CD14-positive monocyte (primary cell): ENCODE results near the gene CCDC73. TPM values are rescaled to one million over a fixed set of nuclear protein-coding genes. Genes with fewer than 3 reads are reported as not detected.

ENCODE experiments used
- DNase-seq, 3 donors: peaks; one replicate each; pipeline ENCODE4 v3.0.0-alpha.2; 2011 to 2022
- H2AFZ ChIP-seq: 2 replicates; pipeline ENCODE4 v1.6.0; 2012; ENCODE audit warnings: mild to moderate bottlenecking, low read depth, low read length, inconsistent platforms; ENCODE audit not compliant: insufficient read depth, poor library complexity, severe bottlenecking
- H3K27ac ChIP-seq, 2 donors: 1 replicate in 1 of 2; 2 replicates in 1 of 2; pipeline ENCODE4 v1.5.1; 2012 to 2013; ENCODE audit warnings: low read length in 2 of 2, control low read depth in 1 of 2, inconsistent platforms in 1 of 2, low read depth in 1 of 2, mild to moderate bottlenecking in 1 of 2
- H3K27me3 ChIP-seq, 2 donors: one replicate each; pipeline versions ENCODE4 v1.6.0 to v1.6.1; 2011 to 2013; ENCODE audit warnings: low read length in 2 of 2; ENCODE audit not compliant: control insufficient read depth in 2 of 2, insufficient read depth in 2 of 2
- H3K36me3 ChIP-seq, 2 donors: replicated peaks in 1 of 2; 1 replicate in 1 of 2; 2 replicates in 1 of 2; pipeline versions ENCODE4 v1.5.1 to v1.6.1; 2012 to 2013; ENCODE audit warnings: low read length in 2 of 2, control low read depth in 1 of 2, inconsistent platforms in 1 of 2, mild to moderate bottlenecking in 1 of 2; ENCODE audit not compliant: insufficient read depth in 2 of 2, control insufficient read depth in 1 of 2
- H3K4me1 ChIP-seq, 2 donors: 1 replicate in 1 of 2; 2 replicates in 1 of 2; pipeline versions ENCODE4 v1.5.1 to v1.6.1; 2012 to 2013; ENCODE audit warnings: low read length in 2 of 2, control low read depth in 1 of 2, inconsistent platforms in 1 of 2, mild to moderate bottlenecking in 1 of 2, moderate library complexity in 1 of 2; ENCODE audit not compliant: insufficient read depth in 2 of 2, control insufficient read depth in 1 of 2
- H3K4me2 ChIP-seq: replicated peaks from 2 replicates; pipeline ENCODE3; 2012; ENCODE audit warnings: low read length, moderate library complexity, mild to moderate bottlenecking; ENCODE audit not compliant: poor library complexity, severe bottlenecking; ENCODE audit errors: extremely low read depth
- H3K4me3 ChIP-seq, 3 experiments: fragments of 200-600 bp in 1 of 3; sonication (generic) in 1 of 3; replicated peaks in 1 of 3; 1 replicate in 2 of 3; 2 replicates in 1 of 3; pipeline ENCODE4 v1.5.1; 2011 to 2013; ENCODE audit warnings: low read length in 3 of 3, mild to moderate bottlenecking in 3 of 3, control low read depth in 2 of 3, low read depth in 2 of 3, inconsistent platforms in 1 of 3, moderate library complexity in 1 of 3
- H3K79me2 ChIP-seq: 2 replicates; pipeline ENCODE4 v1.6.0; 2012; ENCODE audit warnings: mild to moderate bottlenecking, control low read depth, inconsistent platforms, low read length, moderate library complexity; ENCODE audit not compliant: insufficient read depth
- H3K9ac ChIP-seq: 2 replicates; pipeline ENCODE4 v1.6.0; 2017; ENCODE audit warnings: low read length, mild to moderate bottlenecking; ENCODE audit not compliant: insufficient read depth, poor library complexity, severe bottlenecking
- H3K9me3 ChIP-seq, 2 donors: replicated peaks in 1 of 2; 1 replicate in 1 of 2; 2 replicates in 1 of 2; pipeline versions ENCODE4 v1.5.1 to v1.6.1; 2012 to 2013; ENCODE audit warnings: low read length in 2 of 2, control low read depth in 1 of 2; ENCODE audit not compliant: control insufficient read depth in 1 of 2, insufficient read depth in 1 of 2
- H4K20me1 ChIP-seq: 2 replicates; pipeline ENCODE4 v1.6.0; 2012; ENCODE audit warnings: mild to moderate bottlenecking, low read length, control low read depth, moderate library complexity; ENCODE audit not compliant: insufficient read depth
- H3K27ac Mint-ChIP-seq, 7 donors: one replicate each; pipeline ENCODE4 v1.8.0; 2020; ENCODE audit warnings: mild to moderate bottlenecking in 7 of 7, mixed read lengths in 7 of 7, moderate library complexity in 6 of 7, inconsistent platforms in 2 of 7
- H3K27me3 Mint-ChIP-seq, 3 donors: one replicate each; pipeline ENCODE4 v1.8.0; 2021 to 2022; ENCODE audit warnings: low read depth in 3 of 3, mild to moderate bottlenecking in 3 of 3, mixed read lengths in 3 of 3, moderate library complexity in 3 of 3, inconsistent platforms in 1 of 3
- H3K36me3 Mint-ChIP-seq, 2 donors: one replicate each; pipeline ENCODE4 v1.8.0; 2020; ENCODE audit warnings: mixed read lengths in 2 of 2, inconsistent platforms in 1 of 2, mild to moderate bottlenecking in 1 of 2
- H3K4me1 Mint-ChIP-seq: one replicate; pipeline ENCODE4 v1.8.0; 2020; ENCODE audit warnings: mild to moderate bottlenecking, mixed read lengths
- H3K4me3 Mint-ChIP-seq, 2 donors: one replicate each; pipeline ENCODE4 v1.8.0; 2020; ENCODE audit warnings: mild to moderate bottlenecking in 2 of 2, mixed read lengths in 2 of 2, moderate library complexity in 1 of 2
- H3K9me3 Mint-ChIP-seq, 7 donors: one replicate each; pipeline ENCODE4 v1.8.0; 2020 to 2022; ENCODE audit warnings: mixed read lengths in 7 of 7, mild to moderate bottlenecking in 6 of 7, moderate library complexity in 6 of 7, inconsistent platforms in 2 of 7
- WGBS: methylation state at CpG from one replicate; pipeline ENCODE4 v1.1.5; 2013; ENCODE audit warnings: missing lambda C conversion rate; ENCODE audit not compliant: insufficient coverage; 5-methylcytosine and 5-hydroxymethylcytosine counted together
- intact Hi-C, 2 donors: fragments of 100-400 bp; cut with micrococcal nuclease; formaldehyde crosslinking; loops; one replicate each; pipeline versions ENCODE4 v1.15.0 to v1.15.1; 2023
- polyA plus RNA-seq, 3 donors: library from polyadenylated mRNA; depleted of rRNA in 1 of 3; unstranded in 2 of 3; stranded (reverse) in 1 of 3; fragments of 300-500 nt in 2 of 3; fragments of >200 nt in 1 of 3; fragmentation: Illumina TruSeq in 2 of 3; gene quantifications; 1 replicate in 2 of 3; 2 replicates in 1 of 3; pipeline ENCODE4 v1.2.3, GENCODE V29; 2012 to 2021
- TF ChIP-seq, protein P1 (sequence below): fragments of 200-600 bp; IDR thresholded peaks from one replicate; pipeline ENCODE4 v1.8.0; 2022; ENCODE audit warnings: antibody characterized with exemption, mild to moderate bottlenecking

The CCDC73 gene
- polyA plus RNA-seq, 3 donors: 0.03 to 0.09 TPM; not detected in 1

DNA sequence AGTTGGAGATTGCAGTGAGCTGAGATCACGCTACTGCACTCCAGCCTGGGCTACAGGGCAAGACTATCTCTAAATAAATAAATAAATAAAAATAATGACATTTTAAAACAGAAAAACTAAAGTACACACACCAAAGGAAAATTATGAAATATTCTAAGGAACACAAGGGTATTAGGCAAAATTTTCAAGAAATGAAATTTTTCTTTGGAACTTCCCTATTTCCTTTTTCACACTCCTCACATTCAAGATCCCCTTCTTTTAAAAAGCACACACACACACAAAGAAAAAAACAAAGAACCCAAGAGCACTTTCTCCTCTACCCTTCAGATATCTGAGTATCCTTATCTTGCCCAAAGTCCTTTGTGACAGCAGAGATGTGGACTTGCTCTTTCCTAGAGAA, 92.8 kb downstream of the CCDC73 start:
- TF ChIP-seq, protein P1, sequence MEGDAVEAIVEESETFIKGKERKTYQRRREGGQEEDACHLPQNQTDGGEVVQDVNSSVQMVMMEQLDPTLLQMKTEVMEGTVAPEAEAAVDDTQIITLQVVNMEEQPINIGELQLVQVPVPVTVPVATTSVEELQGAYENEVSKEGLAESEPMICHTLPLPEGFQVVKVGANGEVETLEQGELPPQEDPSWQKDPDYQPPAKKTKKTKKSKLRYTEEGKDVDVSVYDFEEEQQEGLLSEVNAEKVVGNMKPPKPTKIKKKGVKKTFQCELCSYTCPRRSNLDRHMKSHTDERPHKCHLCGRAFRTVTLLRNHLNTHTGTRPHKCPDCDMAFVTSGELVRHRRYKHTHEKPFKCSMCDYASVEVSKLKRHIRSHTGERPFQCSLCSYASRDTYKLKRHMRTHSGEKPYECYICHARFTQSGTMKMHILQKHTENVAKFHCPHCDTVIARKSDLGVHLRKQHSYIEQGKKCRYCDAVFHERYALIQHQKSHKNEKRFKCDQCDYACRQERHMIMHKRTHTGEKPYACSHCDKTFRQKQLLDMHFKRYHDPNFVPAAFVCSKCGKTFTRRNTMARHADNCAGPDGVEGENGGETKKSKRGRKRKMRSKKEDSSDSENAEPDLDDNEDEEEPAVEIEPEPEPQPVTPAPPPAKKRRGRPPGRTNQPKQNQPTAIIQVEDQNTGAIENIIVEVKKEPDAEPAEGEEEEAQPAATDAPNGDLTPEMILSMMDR: no peak
- peak overlapping the region in 4 of 7 donors; percentile 15 to 71 (median 48) for H3K27ac Mint-ChIP-seq
- H3K36me3 Mint-ChIP-seq: peaks cover 0 to 2% of the 10 kb centered on the region in 2 donors
- peaks cover 5 to 7% of the 10 kb centered on the region in 2 donors for H3K4me1 ChIP-seq
- H3K9ac ChIP-seq: no peak overlapping the region
- H3K4me2 ChIP-seq: no peak overlapping the region
- peaks cover 20% of the 10 kb centered on the region for H3K4me1 Mint-ChIP-seq
- no CpG with 5 or more reads among the region's 1 CpG for WGBS
- H4K20me1 ChIP-seq: no peaks in the 10 kb centered on the region
- H3K4me3 Mint-ChIP-seq: peak overlapping the region in 1 of 2 donors; percentile 3
- H3K4me3 ChIP-seq: no peak overlapping the region
- H2AFZ ChIP-seq: no peak overlapping the region
- H3K27me3 ChIP-seq: no peaks in the 10 kb centered on the region
- peaks cover 9 to 18% of the 10 kb centered on the region in 2 donors for H3K9me3 ChIP-seq
- peak in 1 of 3 donors; percentile 1 for DNase-seq
- peak overlapping the region in 1 of 2 donors; percentile 49 for H3K27ac ChIP-seq
- intact Hi-C loops: no loop called here
- H3K79me2 ChIP-seq: no peaks in the 10 kb centered on the region
- H3K9me3 Mint-ChIP-seq: peaks cover 10 to 23% (median 15%) of the 10 kb centered on the region in 7 donors
- no peaks in the 10 kb centered on the region for H3K36me3 ChIP-seq
- H3K27me3 Mint-ChIP-seq: peaks cover 0 to 4% (median 0%) of the 10 kb centered on the region in 3 donors

DNA sequence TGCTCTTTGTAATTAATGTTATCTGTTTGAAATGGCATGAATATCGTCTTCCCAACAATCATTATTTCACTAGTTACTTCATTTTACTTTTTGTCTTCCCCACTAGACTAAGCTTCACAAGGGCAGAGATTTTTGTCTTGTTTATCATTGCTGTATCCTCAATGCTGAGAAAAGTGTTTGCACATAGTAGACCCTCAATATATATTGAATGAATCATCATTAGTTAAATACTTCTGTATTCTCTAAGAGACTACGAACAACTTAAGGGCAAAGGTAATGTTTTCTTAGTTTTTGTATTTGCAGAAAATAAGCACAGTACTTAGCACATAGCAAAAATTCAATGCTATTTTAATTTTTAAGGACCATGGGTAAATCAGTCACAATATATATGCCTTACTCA, 95.9 kb downstream of the CCDC73 start:
- Mint-ChIP-seq H3K9me3 (peaks cover 0 to 2% (median 0%) of the 10 kb centered on the region in 7 donors), H3K4me1 (peaks cover 20% of the 10 kb centered on the region), H3K27ac (no peak overlapping the region), H3K4me3 (no peak overlapping the region), H3K36me3 (no peaks in the 10 kb centered on the region), H3K27me3 (peaks cover 0 to 5% (median 2%) of the 10 kb centered on the region in 3 donors)
- WGBS: no CpG with 5 or more reads among the region's 2 CpGs
- intact Hi-C loops: no loop called here
- H3K4me1 ChIP-seq: peaks cover 5 to 7% of the 10 kb centered on the region in 2 donors
- H3K36me3 ChIP-seq: no peaks in the 10 kb centered on the region
- H3K4me2 ChIP-seq: no peak overlapping the region
- H3K79me2 ChIP-seq: no peaks in the 10 kb centered on the region
- no peaks in the 10 kb centered on the region for H3K27me3 ChIP-seq
- H3K4me3 ChIP-seq: no peak overlapping the region
- no peak for DNase-seq
- no peaks in the 10 kb centered on the region for H4K20me1 ChIP-seq
- H3K27ac ChIP-seq: no peak overlapping the region
- no peak overlapping the region for H3K9ac ChIP-seq
- no peaks in the 10 kb centered on the region for H3K9me3 ChIP-seq
- H2AFZ ChIP-seq: no peak overlapping the region
- TF ChIP-seq, protein P1: no peak
